ENCODE results near the gene OLFML3.
"Not testable (repeated sequence)": the region's sequence is repeated elsewhere in the genome, so short reads cannot be mapped to it uniquely, and the experiment has no call there.

The OLFML3 gene

GRCh38 chr1:113940365-113941244, 38.7 kb upstream of the OLFML3 start:
- DNase-seq (ENCODE audit: insufficient read length) (no peak), FAIRE-seq (no peak)
- TF ChIP-seq POLR2A (IDR thresholded peaks at IDR 0.05; ENCODE audit: low read depth, low read length) = no peak
- TF ChIP-seq POLR2AphosphoS5 (IDR thresholded peaks at IDR 0.05; ENCODE audit: low read depth, low read length) = no peak
- TF ChIP-seq TAF1 (IDR thresholded peaks at IDR 0.05; ENCODE audit: borderline replicate concordance, low read depth, low read length) = no peak

GRCh38 chr1:113941245-113941559, 38.1 kb upstream of the OLFML3 start:
- no peak for FAIRE-seq
- no peak for DNase-seq (ENCODE audit: insufficient read length)
- TF ChIP-seq POLR2AphosphoS5 (IDR thresholded peaks at IDR 0.05; ENCODE audit: low read depth, low read length) (no peak), POLR2A (IDR thresholded peaks at IDR 0.05; ENCODE audit: low read depth, low read length) (no peak), TAF1 (IDR thresholded peaks at IDR 0.05; ENCODE audit: borderline replicate concordance, low read depth, low read length) (no peak)

DNA sequence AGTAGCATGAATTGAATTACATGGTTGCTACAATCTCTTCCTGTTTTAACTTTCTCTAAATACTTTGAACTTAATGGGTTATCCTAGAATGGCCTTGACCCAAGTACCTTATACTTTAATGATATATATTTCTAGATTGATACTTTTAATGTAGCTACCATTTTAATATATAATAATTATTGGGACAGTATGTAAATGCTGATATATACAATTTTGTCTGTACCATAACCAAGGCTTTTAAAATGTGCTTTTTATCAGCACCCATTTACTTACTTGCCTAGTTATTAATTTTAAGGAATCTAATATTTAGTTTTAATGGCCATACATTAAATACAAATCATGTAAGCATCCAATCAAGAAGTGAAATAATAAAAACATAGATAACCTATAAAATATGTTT, 36.7 kb upstream of the OLFML3 start:
- no peak for FAIRE-seq
- TF ChIP-seq TAF1 (IDR thresholded peaks at IDR 0.05; ENCODE audit: borderline replicate concordance, low read depth, low read length) (no peak), POLR2AphosphoS5 (IDR thresholded peaks at IDR 0.05; ENCODE audit: low read depth, low read length) (no peak), POLR2A (IDR thresholded peaks at IDR 0.05; ENCODE audit: low read depth, low read length) (no peak)

DNA sequence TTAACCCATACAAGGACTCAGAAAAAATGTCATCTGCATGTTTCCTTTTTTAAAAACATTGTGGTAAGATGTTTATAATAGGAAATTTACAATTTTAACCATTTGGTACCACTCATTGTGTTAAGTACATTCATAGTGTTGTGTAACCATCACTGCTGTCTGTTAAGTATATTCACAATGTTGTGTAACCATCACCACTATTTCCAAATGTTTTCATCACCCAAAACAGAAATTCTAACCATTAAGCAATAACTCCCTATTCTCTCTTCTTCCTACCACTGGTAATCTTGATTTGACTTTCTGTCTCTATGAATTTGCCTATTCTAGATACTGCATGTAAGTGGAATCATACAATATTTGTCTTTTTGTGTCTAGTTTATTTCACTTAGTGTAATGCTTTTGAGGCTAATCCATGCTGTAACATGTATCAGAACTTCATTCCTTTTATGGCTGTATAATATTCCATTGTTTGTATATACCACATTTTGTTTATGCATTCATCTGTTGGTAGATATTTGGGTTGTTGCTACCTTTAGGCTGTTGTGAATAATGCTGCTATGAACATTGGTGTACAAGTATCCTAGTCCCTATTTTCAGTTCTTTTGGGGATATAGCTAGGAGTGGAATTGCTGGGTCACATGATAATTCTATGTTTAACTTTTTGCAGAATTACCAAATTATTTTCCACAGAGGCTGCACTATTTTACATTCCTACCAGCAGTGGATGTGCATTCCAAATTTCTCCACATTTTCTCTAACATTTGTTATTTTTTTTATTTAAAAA, 36.1 kb upstream of the OLFML3 start:
- no peak for TF ChIP-seq TAF1 (IDR thresholded peaks at IDR 0.05; ENCODE audit: borderline replicate concordance, low read depth, low read length)
- TF ChIP-seq POLR2AphosphoS5 (IDR thresholded peaks at IDR 0.05; ENCODE audit: low read depth, low read length) = no peak
- no peak for TF ChIP-seq POLR2A (IDR thresholded peaks at IDR 0.05; ENCODE audit: low read depth, low read length)
- no peak for DNase-seq (ENCODE audit: insufficient read length)
- FAIRE-seq = no peak

More for the DNA sequence above, 36.7 kb upstream of the OLFML3 start:
- no peak for DNase-seq (ENCODE audit: insufficient read length)

GRCh38 chr1:113945329-113945728, 33.9 kb upstream of the OLFML3 start:
- no peak for DNase-seq (ENCODE audit: insufficient read length)

GRCh38 chr1:113946112-113946511, 33.2 kb upstream of the OLFML3 start:
- DNase-seq (ENCODE audit: insufficient read length) = no peak
- FAIRE-seq = no peak
- TF ChIP-seq TAF1 (IDR thresholded peaks at IDR 0.05; ENCODE audit: borderline replicate concordance, low read depth, low read length) (no peak), POLR2AphosphoS5 (IDR thresholded peaks at IDR 0.05; ENCODE audit: low read depth, low read length) (no peak), POLR2A (IDR thresholded peaks at IDR 0.05; ENCODE audit: low read depth, low read length) (no peak)

More at GRCh38 chr1:113945329-113945728, 33.9 kb upstream of the OLFML3 start:
- FAIRE-seq = no peak
- TF ChIP-seq POLR2AphosphoS5 (IDR thresholded peaks at IDR 0.05; ENCODE audit: low read depth, low read length) = no peak
- TF ChIP-seq TAF1 (IDR thresholded peaks at IDR 0.05; ENCODE audit: borderline replicate concordance, low read depth, low read length) = no peak
- no peak for TF ChIP-seq POLR2A (IDR thresholded peaks at IDR 0.05; ENCODE audit: low read depth, low read length)

DNA sequence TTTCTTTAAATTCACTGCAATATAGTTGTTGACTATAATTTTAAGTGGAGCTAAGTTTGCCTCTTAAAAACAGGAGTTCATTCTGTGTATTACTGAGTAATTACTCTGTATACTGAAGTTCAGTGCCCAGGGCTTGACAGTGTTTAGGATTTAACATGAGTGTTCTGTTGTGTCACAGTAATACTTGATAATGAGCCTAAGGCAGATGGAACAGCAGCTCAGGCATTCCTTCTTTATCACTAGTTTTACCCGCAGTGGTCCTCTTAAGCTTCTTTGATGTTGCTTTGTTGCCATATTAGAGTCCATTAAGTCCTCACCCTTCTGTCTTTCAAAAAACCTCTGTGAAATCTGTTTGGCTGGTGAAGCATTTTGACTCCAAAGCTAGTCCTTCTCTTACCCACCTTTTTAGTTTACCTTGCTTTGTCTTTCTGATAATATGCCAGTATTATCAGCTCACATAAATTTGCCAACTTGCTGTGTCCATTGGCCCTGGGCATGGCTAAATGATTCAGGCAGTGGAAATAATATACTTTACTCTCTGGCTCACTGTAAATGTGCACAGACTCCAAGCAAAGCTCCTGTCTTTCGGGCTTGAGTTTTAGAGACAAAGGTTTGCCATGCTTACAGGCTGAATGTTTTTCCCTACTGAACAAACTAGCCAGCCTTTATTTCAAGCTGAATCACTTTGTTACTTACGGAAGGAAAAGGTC, 32.4 kb upstream of the OLFML3 start:
- DNase-seq (ENCODE audit: insufficient read length) = no peak
- no peak for TF ChIP-seq POLR2A (IDR thresholded peaks at IDR 0.05; ENCODE audit: low read depth, low read length)
- no peak for TF ChIP-seq POLR2AphosphoS5 (IDR thresholded peaks at IDR 0.05; ENCODE audit: low read depth, low read length)
- TF ChIP-seq TAF1 (IDR thresholded peaks at IDR 0.05; ENCODE audit: borderline replicate concordance, low read depth, low read length) = no peak
- FAIRE-seq = no peak

DNA sequence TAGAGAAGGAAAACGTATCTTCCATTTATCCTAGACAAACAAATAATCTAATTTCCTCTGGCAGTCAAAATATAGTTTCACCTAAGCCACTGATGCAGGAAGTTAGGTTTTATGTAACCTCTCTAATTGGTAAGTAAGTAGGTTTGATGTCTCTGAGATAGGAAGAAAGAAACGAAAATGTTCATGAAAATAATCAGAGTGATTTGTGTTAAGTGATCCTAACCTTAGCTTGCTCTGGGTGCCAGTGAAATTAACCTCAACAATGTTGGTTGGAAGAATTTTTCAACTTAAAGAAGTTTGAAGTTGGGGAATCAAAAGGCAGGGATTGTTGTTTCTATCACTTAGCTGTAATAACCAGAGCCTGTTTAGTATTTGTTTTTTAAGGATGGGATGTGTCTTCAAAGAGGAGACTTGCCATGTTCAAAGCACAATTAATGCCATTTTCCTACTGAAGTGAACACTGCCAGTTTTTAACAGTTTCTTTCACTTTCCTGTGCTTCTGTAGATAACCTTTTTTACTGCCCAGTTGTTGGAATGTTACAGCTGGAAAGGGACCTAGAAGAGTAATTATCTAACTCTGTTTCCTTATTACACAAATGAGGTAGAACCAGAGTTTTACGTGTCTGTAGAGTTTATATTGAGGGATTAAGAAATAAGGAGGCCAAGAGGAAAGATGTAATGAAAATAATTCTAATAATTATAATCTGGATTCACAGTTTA, 31.7 kb upstream of the OLFML3 start:
- DNase-seq (ENCODE audit: insufficient read length) (no peak), FAIRE-seq (no peak)
- no peak for TF ChIP-seq POLR2AphosphoS5 (IDR thresholded peaks at IDR 0.05; ENCODE audit: low read depth, low read length)
- TF ChIP-seq TAF1 (IDR thresholded peaks at IDR 0.05; ENCODE audit: borderline replicate concordance, low read depth, low read length) = no peak
- no peak for TF ChIP-seq POLR2A (IDR thresholded peaks at IDR 0.05; ENCODE audit: low read depth, low read length)

DNA sequence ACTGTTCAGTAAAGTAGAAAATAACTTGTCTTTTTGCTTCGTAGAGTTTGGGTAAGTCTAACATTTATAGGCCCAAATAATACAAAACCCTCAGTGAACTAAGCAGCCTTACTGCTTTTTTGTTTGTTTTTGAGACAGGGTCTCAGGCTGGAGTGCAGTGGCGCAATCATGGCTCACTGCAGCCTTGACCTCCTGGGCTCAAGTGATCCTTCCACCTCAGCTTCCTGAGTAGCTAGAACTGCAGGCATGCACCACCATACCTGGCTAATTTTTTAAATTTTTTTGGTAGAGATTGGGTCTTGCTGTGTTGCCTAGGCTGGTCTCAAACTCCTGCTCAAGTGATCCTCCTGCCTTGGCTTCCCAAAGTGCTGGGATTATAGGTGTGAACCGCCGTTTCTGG, 31.1 kb upstream of the OLFML3 start:
- not testable (repeated sequence) for DNase-seq (ENCODE audit: insufficient read length); FAIRE-seq

- TF ChIP-seq POLR2AphosphoS5 (IDR thresholded peaks at IDR 0.05; ENCODE audit: low read depth, low read length) (no peak), TAF1 (IDR thresholded peaks at IDR 0.05; ENCODE audit: borderline replicate concordance, low read depth, low read length) (no peak), POLR2A (IDR thresholded peaks at IDR 0.05; ENCODE audit: low read depth, low read length) (no peak)
- FAIRE-seq (no peak), DNase-seq (ENCODE audit: insufficient read length) (no peak)
Observed at GRCh38 chr1:113949007-113949406, 30.3 kb upstream of the OLFML3 start.

GRCh38 chr1:113950908-113951307, 28.4 kb upstream of the OLFML3 start:
- no peak for DNase-seq (ENCODE audit: insufficient read length)
- TF ChIP-seq POLR2A (IDR thresholded peaks at IDR 0.05; ENCODE audit: low read depth, low read length) (no peak), POLR2AphosphoS5 (IDR thresholded peaks at IDR 0.05; ENCODE audit: low read depth, low read length) (no peak), TAF1 (IDR thresholded peaks at IDR 0.05; ENCODE audit: borderline replicate concordance, low read depth, low read length) (no peak)
- FAIRE-seq = no peak

All from GM12892 (cell line).